Stimulated activated CD4-positive, alpha-beta T cell treated with anti-CD3 and anti-CD28 coated beads, Interleukin-15, amount 100 ng/mL, for 1 hour (primary cell): ENCODE measurements around the gene NTN1.
"Not testable (repeated sequence)": the region's sequence is repeated elsewhere in the genome, so short reads cannot be mapped to it uniquely, and the experiment has no call there.

ENCODE experiments used
- DNase-seq, 2 donors: peaks; one replicate each; pipeline ENCODE4 v3.0.0-alpha.2; 2020; ENCODE audit warnings: low read depth in 1 of 2, low spot score in 1 of 2

The NTN1 gene

DNA sequence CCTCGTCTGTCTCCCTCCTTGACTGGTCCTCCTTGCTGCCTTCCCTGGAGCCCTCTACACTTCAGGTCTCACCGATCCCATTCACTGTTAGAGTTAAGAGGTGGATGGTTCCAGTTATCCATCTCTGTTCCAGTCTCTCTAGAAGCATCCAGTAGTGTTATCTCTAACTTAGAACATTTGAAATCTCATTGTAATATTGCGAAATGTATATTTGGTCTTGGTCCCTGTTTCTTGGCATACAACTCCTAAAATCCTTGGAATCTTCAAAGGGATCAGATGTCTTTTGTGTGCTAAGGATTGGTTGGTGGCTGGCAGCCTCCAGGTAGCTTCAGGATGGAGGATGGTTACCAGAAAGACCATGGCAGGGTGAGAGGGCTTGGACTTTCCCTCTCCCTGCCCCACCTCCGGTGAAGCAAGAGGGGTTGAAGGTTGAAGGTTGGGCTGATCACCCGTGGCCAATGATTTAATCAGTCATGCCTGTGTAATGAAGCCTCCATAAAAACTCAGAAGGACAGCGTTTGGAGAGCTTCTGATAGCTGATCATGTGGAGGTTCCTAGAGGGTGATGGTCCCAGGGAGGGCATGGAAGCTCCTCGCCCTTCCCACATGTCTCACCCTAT is 59.1 kb downstream of the NTN1 start:
- DNase-seq: no peak

DNA sequence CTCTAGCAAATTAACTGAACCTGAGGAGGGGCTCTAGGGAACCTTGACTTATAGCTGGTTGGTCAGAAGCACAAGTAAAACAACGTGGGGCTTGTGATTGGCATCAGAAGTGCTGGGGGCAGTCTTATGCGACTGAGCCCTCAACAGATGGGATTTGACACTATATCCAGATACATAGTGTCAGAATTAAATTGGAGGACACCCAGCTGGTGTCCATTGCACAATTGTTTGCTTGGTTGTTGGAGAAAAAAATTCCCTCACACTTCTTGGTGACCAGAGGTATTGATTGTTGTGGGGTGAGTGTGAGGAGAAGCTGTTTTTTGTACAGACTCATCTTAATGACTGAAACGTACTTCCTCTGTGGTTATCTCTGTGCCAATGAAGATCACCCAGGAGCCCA is 59.7 kb downstream of the NTN1 start:
- no peak for DNase-seq

DNA sequence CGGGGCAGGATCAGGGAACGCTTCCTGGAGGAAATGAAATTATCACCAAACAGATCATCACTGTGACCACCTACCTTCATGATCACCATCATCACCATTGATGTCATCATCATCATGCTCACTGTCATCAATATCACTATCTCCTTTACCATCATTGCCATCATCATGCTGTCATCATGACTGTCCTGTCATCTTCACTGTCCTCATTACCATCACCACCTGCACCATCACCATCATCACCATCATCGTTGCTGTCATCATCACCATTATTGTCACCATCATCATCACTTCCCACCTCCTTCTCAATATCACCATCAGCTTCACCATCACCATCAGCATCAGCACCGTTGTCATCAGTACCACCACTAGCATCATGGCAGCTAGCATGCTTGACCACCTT is 65.3 kb downstream of the NTN1 start:
- DNase-seq: no peak

DNA sequence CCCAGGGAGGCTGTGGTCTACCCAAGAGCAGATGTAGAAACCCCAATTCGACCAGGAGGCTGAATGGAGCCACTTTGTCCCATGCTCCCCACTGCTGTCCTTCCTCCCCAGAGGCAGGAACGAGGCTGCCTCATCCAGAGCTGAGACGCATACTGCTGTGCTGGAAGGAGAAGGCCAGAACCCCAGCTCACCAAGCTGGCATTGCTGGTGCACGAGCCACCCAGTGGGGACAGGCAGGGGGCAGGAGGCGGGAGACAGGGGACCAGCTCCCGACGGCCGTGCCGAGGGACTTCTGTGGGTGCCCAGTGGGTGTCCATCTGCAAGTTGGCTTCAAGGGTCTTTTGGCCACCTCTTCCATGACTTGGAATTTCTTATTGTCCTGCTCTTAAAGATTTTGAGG is 66.6 kb downstream of the NTN1 start:
- DNase-seq: no peak

DNA sequence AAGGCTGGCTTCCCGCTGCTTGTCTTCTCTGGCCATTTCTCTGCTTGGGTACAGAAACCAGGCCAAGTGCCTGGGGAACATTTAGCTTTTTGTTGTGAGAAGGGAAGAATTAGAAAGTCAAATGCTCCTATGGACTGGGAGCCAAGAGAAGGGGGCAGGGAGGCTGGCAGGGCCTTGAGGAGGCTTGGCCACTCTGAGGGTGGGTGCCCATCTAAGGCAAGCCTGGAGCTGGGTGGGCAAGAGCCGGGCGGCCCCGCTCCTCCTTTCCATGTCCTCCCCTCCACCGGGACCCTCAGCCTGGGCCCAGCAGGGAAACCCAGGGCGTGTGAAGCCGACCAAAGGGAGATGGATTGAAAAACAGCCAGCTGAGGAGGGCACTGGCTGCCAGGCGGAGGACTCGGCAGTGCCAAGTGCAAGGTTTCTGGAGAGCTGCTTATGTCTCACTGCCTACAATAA is 69.4 kb downstream of the NTN1 start:
- DNase-seq: no peak

DNA sequence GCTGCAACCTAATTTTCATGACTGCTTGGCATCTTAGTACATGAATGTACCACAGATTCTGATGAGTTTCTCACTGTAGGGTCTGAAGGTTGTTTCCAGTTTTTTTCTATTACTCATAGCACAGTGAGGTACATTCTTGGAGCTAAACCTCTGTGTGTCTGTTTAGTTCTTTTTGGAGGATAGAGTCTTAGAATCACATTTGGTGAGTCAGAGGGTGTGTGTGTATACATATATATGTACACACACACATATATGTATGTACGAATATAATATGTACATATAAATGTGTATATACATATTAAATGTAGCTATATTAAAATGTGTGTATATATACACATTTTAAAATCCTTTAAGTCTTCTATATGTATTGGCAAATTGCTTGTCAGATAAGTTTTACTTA is 72.9 kb downstream of the NTN1 start:
- DNase-seq: no peak

DNA sequence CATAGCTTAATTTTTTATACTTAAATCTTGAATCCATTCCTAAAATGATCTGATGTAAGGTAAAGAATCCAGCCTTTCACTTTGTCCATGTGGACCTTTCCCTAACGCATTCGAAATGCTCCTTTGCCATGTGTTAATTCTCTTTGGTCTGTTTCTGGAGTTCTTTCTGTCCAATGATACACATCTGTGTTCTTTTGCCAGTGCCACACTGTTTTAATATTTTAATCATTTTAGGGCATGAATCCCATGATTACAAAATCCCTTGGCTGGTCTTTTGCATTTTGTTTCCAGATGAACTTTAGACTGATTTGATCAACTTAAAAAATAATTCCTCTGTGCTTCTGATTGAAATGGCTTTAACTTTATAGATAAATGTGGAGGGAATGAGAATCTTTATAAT is 74.1 kb downstream of the NTN1 start:
- no peak for DNase-seq

DNA sequence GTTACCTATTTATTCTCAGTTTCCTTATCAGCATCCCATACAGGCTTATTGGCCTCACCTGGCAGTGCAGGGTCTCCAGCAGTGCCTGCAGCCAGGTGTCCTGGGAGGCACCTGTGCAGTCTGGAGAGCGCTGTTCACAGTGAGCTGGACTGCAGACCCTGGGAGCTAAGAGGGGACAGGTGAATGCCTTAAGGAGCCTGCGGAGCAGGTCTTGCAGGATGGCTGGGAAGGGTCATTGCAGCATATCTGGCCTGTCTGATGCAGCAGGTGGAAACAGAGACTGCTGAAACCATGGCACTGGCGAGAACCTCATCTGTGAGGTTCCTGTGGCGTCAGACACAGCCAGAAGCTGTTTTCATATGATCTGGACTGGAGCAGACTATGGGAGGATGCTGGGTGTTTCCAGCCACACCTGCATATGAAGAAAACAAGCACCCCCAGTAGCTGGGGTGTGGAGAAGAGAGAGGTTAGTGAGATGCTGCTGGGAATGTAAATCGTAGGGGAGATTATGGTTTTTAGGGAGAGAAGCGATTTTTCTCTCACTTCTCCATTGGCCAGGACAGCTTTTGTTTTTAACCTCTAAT is 77.0 kb downstream of the NTN1 start:
- no peak for DNase-seq

DNA sequence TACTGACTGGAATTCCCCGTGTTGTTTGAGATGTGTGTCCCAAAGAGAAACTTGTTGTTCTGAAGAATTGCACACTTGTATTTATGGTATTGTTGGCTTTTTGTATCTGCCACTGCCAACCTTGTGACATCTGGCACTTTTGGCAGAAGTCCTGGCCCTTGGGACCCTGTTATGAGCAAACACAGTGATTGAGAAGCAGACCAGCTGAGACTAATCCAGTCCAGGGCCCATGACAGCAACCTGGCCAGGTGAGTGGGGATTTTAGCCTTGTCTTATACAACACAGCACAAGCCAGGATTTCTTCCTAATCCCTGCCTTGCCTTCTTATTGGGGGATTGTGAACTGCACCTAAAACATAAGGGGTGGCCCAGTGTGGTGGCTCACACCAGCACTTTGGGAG is 80.0 kb downstream of the NTN1 start:
- no peak for DNase-seq

DNA sequence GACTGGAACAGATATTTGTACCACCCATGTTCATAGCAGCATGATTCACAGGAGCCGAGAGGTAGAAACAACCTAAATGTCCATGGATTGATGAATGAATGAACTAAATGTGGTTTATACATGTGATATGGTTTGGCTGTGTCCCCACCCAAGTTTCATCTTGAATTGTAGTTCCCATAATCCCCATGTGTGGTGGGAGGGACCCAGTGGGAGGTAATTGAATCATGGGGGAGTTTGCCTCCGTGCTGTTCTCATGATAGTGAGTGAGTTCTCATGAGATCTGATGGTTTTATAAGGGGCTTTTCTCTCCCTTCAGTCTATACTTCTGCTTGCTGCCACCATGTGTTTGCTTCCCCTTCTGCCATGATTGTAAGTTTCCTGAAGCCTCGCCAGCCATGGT is 81.9 kb downstream of the NTN1 start:
- DNase-seq: not testable (repeated sequence)

DNA sequence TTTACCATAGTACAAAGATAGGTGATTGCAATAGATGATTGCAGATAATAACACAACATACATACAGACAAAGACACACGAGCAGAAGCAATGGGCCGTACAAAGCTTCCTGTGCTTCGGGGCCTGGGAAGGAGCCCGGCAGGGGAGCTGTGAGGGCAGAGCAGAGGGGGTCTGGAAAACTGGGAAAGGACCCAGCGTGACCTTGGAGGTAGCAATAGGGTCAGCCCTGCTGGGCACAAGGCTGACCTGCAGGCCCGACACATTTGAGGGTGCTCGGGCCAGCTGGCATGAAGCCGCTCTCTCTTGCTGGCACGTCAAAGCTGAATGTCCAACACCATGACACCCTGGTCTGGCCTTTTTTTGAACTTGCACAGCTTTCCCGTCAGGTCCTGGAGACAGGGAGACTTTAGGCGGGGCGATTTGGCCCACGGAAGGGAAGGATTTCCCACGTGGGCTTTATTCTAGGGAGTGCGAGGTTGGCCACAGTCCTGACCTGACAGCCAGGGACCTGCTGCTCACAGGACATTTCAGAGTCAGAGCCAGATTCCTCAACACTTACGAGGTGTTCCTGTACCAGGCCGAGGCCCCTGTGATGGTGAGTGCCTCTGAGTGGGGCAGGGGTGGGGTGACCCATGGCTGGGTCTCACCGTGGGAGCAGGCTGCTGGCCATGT is 83.2 kb downstream of the NTN1 start:
- no peak for DNase-seq

DNA sequence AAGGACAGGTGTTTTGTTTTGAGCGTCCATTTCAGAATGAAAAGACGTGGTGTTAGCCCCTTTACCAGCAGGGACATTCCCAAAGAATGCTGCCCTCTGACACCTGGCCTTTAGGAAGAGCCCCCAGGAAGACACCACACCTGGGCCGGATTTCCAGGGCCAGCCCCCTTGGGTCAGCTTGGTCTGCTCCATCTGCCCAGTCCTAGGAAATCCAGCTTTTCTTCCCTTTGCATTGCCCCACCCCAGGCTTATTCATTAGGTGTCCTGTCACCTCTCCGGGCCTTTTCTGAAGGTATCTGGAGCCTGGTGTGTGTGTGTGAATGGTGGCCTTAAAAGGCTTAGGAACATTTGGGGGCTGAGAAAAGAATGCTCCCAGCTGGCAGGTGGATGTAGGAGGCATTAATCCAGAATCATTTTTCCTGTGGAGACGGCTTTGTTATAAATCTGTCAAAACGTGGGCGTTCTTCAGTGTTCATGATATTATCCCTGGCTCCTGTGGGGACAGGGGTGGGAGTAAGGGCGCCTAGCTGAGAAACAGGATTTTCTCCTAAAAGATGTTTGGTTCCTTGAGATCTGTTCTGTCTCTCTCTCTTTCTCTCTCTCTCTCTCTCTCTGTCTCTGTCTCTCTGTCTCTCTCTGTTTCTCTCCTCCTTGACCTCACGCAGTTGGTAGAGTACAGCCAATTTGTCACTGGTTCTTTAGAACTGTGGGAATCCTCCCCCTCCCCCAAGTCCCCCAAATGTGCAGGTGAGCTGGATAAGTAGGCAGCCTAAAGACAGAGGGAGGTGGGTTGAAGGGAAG is 84.0 kb downstream of the NTN1 start:
- no peak for DNase-seq

DNA sequence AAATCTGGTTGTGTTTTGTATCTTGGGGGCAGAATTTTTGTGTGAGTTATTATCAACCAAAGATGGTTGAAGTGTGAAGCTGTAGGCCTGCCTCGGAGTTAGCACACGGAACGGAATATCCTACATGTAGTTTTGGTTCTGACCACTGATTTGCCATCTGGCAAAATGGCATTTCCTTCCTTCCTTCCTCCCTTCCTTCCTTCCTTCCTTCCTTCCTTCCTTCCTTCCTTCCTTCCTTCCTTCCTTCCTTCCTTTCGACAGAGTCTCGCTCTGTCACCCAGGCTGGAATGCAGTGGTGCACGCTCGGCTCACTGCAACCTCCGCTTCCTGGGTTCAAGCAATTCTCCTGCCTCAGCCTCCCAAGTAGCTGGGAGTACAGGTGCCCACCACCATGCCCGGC is 85.0 kb downstream of the NTN1 start:
- DNase-seq: not testable (repeated sequence)

DNA sequence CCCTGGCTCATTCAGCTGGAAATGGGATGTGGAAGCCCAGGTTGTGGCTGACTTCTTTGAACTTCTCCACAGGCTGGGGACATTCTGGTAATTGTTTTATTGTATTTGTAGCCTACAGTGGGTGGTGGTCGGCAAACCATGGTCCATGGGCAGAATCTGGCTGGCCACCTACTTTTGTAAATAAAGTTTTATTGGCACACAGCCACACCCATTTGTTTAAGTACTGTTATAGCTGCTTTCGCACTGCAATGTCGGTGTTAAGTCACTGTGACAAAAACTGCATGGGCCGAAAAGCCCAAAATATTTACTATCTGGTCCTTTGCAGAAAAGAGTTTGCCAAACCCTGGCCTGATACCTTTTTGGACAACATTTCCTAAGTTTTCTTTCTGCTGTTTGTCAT is 86.2 kb downstream of the NTN1 start:
- no peak for DNase-seq

DNA sequence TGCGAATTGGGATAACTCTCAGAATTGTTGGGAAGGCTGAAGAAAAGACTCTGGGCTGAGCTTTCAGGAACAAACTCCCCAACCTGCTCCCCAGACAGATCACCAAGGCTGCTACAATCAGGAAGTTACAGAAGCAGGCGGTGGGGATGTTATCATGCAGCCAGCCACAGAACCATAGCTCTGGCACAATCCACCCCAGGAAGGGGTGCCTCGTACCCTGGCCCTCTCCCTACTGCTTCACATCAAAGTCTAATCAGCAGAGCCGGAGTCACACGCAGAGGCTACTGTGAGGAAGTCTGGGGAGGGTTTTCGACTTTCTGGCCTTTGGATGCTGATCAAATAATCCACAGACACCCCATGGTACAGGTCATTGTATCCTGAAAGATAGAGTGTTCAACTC is 86.8 kb downstream of the NTN1 start:
- no peak for DNase-seq

DNA sequence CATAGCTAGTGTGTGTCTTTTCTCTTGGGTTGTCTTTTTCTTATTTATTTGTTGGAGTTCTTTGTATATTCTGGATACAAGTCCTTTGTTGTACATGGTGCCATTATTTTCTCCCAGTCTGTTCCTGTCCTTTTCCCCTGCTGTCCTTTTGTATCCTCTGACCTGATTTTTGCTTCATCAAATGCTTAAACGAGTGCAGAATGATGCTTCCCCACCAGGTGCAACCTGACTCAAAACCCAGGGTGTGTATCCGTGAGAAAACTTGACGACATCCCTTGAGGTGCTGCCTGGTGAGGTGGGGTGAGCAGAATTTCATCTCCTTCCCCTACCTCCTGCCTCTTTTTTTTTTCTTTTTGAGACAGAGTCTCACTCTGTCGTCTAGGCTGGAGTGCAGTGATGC is 88.6 kb downstream of the NTN1 start:
- DNase-seq: no peak

DNA sequence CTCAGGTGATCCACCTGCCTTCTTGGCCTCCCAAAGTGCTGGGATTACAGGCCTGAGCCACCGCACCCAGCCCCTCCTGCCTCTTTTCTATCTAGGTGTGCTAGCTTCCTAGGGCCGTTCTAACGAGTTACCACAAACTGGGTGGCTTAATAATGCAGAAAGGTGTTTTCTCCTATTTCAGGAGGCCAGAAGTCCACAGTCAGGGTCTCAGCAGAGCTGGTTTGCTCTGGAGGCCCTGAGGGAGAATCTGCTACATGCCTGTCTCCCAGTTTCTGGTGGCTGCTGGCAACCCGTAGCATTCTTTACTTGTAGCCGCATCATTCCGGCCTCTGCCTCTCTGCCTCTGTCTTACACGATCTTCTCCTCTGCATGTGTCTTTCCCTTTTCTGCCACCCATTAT is 89.2 kb downstream of the NTN1 start:
- DNase-seq: no peak

DNA sequence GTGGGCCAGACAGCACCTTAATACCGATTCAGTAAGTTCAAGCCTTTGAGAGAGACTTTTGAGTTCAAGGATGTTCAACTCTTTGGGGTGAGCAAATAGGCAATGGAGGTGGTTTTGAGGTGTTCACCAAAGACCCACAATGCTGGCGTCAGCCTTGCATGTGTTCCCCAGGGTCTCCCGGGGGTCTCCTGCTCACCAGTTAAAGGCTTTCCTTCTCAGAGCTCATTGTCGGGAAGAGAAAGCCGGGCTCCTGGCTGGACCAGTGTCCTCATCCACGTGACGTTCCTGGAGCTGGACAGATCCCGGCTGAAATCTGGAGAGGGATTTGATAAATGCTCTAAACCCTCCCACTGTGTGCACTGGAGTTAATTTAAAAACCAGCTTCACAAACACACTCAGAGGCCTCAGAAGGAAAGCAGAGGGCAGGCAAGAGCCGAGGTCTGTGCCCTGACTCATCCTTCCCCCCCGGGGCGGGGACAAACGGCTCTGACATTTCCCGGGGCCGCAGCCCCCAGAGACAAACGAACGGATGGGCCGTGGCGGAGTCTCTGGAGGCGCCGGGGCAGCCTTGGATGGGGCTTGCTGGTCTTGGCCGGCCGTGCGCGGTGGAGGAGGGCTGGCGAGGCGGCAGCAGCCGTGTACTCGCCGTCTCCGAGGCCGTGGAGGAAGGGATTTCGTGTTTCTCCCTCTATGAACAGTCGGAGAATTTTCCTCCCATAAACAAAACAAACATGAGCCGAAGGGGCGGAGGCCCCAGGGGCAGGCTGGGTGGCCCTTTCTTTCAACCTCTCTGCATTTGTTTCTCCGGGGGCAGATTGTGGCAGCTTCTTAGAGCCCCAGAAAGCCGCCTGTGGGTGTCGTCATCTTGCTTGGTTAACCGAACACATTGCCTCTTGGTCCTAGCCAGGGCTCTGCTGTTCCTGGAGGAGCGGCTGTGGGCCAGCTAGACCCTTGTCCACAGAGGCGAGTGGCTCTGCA is 94.2 kb downstream of the NTN1 start:
- DNase-seq: peak in 1 of 2 donors; percentile 47

DNA sequence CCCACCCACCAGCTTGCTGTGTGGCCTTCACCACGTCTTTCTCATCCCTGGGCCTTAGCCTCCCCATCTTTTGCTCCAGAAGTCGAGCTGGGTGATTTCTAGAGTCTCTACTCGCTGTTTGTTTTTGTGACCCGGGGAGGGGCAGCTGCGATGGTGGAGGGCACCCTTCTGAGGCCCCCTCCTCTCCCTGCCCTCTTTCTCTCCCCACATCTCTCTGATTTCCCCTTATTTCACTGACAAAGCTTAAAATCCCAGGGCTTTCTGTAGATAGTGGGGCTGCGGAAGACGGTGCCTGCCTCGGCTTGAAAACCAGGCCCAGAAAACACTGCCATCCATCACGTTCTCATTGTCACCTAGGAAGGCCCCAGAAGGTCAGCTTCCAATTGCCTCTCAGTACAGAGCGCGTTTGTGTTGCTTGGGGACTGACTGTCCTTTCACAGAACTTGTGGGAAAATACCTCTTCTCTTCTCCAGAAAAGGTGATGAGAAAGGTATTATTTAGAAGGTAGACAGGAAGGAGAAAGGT is 95.1 kb downstream of the NTN1 start:
- DNase-seq: no peak

DNA sequence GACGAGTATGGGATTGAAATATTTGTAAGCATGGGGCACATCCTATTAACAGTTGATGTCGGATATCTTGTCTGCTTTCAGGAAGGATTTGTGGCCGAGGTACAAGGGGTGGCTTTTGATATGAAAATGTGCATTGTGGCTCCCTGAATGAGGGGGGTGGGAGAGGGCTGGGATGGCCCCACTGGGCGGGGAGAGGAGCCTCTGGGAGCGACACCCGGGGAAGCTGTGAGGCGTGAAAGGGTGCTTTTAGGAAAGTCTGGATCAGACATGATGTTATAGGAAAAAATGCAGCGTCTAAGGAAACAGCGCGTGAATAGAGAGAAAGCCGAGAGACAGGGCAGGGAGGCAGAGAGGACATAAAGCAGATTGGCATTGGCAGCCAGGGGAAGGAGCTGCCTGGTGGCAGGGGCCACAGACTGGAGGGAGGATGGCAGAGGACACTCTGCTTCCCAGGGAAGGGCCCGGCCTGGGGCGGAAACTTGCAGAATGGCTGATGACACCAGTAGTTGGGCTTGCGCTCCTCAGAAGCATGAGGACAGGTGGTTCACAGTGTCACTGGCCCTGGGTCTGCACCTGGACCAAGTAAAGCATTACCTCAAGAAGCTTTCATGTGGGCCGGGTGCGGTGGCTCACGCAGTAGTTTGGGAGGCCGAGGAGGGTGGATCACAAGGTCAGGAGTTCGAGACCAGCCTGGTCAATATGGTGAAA is 95.7 kb downstream of the NTN1 start:
- DNase-seq: no peak
